WTC11 (cell line): ENCODE results near the gene FXN. TPM values are rescaled to one million over a fixed set of nuclear protein-coding genes. Genes with fewer than 3 reads are reported as not detected.
"Not testable (repeated sequence)": the region's sequence is repeated elsewhere in the genome, so short reads cannot be mapped to it uniquely, and the experiment has no call there.

Experiments used
- ATAC-seq: fragments of 200-7000 bp; cut with Tn5 transposase; 2 replicates; pipeline ENCODE4 v1.10.0; 2021; ENCODE audit warnings: mild to moderate bottlenecking, moderate library complexity
- CTCF ChIA-PET: fragments of 300-600 bp; sonication (Branson Sonifier 250); formaldehyde crosslinking; loops from one replicate; lab custom pipeline; 2021; ENCODE audit warnings: antibody characterized with exemption; lab: Charles Lee
- POLR2A ChIA-PET: fragments of 350-600 bp; sonication (Branson Sonifier 250); formaldehyde crosslinking; loops from one replicate; lab custom pipeline; 2021; ENCODE audit warnings: antibody characterized with exemption; lab: Charles Lee
- DNase-seq: peaks from one replicate; pipeline ENCODE4 v3.0.0; 2021; ENCODE audit warnings: low spot score
- H3K27ac Mint-ChIP-seq: 2 replicates; pipeline ENCODE4 v1.8.0; 2021; ENCODE audit warnings: mixed read lengths
- H3K27me3 Mint-ChIP-seq: 2 replicates; pipeline ENCODE4 v1.8.0; 2021; ENCODE audit warnings: low read depth, mild to moderate bottlenecking, moderate library complexity, mixed read lengths
- H3K36me3 Mint-ChIP-seq: 2 replicates; pipeline ENCODE4 v1.8.0; 2021; ENCODE audit warnings: mixed read lengths
- H3K4me1 Mint-ChIP-seq: 2 replicates; pipeline ENCODE4 v1.8.0; 2022; ENCODE audit warnings: mixed read lengths
- H3K4me3 Mint-ChIP-seq: 2 replicates; pipeline ENCODE4 v1.8.0; 2021; ENCODE audit warnings: mild to moderate bottlenecking, moderate library complexity, mixed read lengths
- H3K9me3 Mint-ChIP-seq: 2 replicates; pipeline ENCODE4 v1.8.0; 2021; ENCODE audit warnings: mixed read lengths
- AR ChIP-seq: fragments of 250-450 bp; sonication (Bioruptor Pico); IDR thresholded peaks from 2 replicates; pipeline ENCODE4 v1.9.0; 2021; ENCODE audit warnings: mild to moderate bottlenecking
- ATF1 ChIP-seq: sonication (generic); formaldehyde crosslinking; IDR thresholded peaks from 2 replicates; pipeline ENCODE4 v1.8.1; 2023; ENCODE audit warnings: mild to moderate bottlenecking, moderate library complexity, missing genetic modification reagents
- ATF6 ChIP-seq: sonication (generic); formaldehyde crosslinking; IDR thresholded peaks from 2 replicates; pipeline ENCODE4 v1.8.1; 2023; ENCODE audit warnings: mild to moderate bottlenecking, missing genetic modification reagents
- CBFB ChIP-seq: sonication (generic); formaldehyde crosslinking; IDR thresholded peaks from 2 replicates; pipeline ENCODE4 v1.8.1; 2022; ENCODE audit warnings: mild to moderate bottlenecking, low read depth, missing genetic modification reagents
- CREM ChIP-seq: sonication (generic); formaldehyde crosslinking; IDR thresholded peaks from 2 replicates; pipeline ENCODE4 v1.8.1; 2022; ENCODE audit warnings: mild to moderate bottlenecking, missing genetic modification reagents, moderate library complexity
- E2F5 ChIP-seq: sonication (generic); formaldehyde crosslinking; IDR thresholded peaks from 2 replicates; pipeline ENCODE4 v1.8.1; 2022; ENCODE audit warnings: mild to moderate bottlenecking, moderate library complexity, missing genetic modification reagents
- ELF4 ChIP-seq: sonication (generic); formaldehyde crosslinking; IDR thresholded peaks from 2 replicates; pipeline ENCODE4 v1.8.1; 2022; ENCODE audit warnings: low read depth, mild to moderate bottlenecking, moderate library complexity, missing genetic modification reagents
- ETV6 ChIP-seq: sonication (generic); formaldehyde crosslinking; IDR thresholded peaks from 2 replicates; pipeline ENCODE4 v1.8.1; 2022; ENCODE audit warnings: mild to moderate bottlenecking, missing genetic modification reagents
- FOXK1 ChIP-seq: sonication (generic); formaldehyde crosslinking; IDR thresholded peaks from 2 replicates; pipeline ENCODE4 v1.8.0; 2022; ENCODE audit warnings: mild to moderate bottlenecking, moderate library complexity, missing genetic modification reagents
- GABPB1 ChIP-seq: sonication (generic); formaldehyde crosslinking; IDR thresholded peaks from 2 replicates; pipeline ENCODE4 v1.8.1; 2023; ENCODE audit warnings: mild to moderate bottlenecking, missing genetic modification reagents
- MYBL2 ChIP-seq: sonication (generic); formaldehyde crosslinking; IDR thresholded peaks from 2 replicates; pipeline ENCODE4 v1.8.1; 2023; ENCODE audit warnings: mild to moderate bottlenecking, moderate library complexity, missing genetic modification reagents
- PREB ChIP-seq: sonication (generic); formaldehyde crosslinking; IDR thresholded peaks from 2 replicates; pipeline ENCODE4 v1.8.1; 2022; ENCODE audit warnings: mild to moderate bottlenecking, missing genetic modification reagents, moderate library complexity, borderline replicate concordance
- SMAD3 ChIP-seq: sonication (generic); formaldehyde crosslinking; IDR thresholded peaks from 2 replicates; pipeline ENCODE4 v1.8.0; 2022; ENCODE audit warnings: missing genetic modification reagents, mild to moderate bottlenecking, borderline replicate concordance
- TCF7 ChIP-seq: sonication (generic); formaldehyde crosslinking; IDR thresholded peaks from 2 replicates; pipeline ENCODE4 v1.8.0; 2022; ENCODE audit warnings: mild to moderate bottlenecking, low read depth, missing genetic modification reagents, moderate library complexity
- ZNF232 ChIP-seq: sonication (generic); formaldehyde crosslinking; IDR thresholded peaks from 2 replicates; pipeline ENCODE4 v1.8.0; 2022; ENCODE audit warnings: mild to moderate bottlenecking, missing genetic modification reagents
- ZNF263 ChIP-seq: sonication (generic); formaldehyde crosslinking; IDR thresholded peaks from 2 replicates; pipeline ENCODE4 v1.8.1; 2022; ENCODE audit warnings: low read depth, mild to moderate bottlenecking, moderate library complexity, missing genetic modification reagents
- ZNF416 ChIP-seq: fragments of 250-450 bp; sonication (Bioruptor Pico); IDR thresholded peaks from 2 replicates; pipeline ENCODE4 v1.9.0; 2021; ENCODE audit warnings: mild to moderate bottlenecking, inconsistent platforms
- ZNF423 ChIP-seq: fragments of 250-450 bp; sonication (Bioruptor Pico); IDR thresholded peaks from 2 replicates; pipeline ENCODE4 v2.1.2; 2022; ENCODE audit warnings: mild to moderate bottlenecking, moderate library complexity
- total RNA-seq: library from RNA; stranded (reverse); gene quantifications from 3 replicates; pipeline ENCODE4 v1.2.3, GENCODE V29; 2021
- TF ChIP-seq, protein P1 (sequence below): sonication (generic); formaldehyde crosslinking; IDR thresholded peaks from 2 replicates; pipeline ENCODE4 v1.8.0; 2023; ENCODE audit warnings: missing genetic modification reagents, mild to moderate bottlenecking, borderline replicate concordance
- TF ChIP-seq, protein P2 (sequence below): sonication (generic); formaldehyde crosslinking; IDR thresholded peaks from 2 replicates; pipeline ENCODE4 v1.8.0; 2022; ENCODE audit warnings: mild to moderate bottlenecking, missing genetic modification reagents

The FXN gene
- total RNA-seq, 1 experiment from 2014 or later: 30.6 TPM

- TF ChIP-seq MYBL2 (CRISPR knock-in tag): 0 out of 2 replicates have a peak, but pooled peaks have one; percentile 62
- TF ChIP-seq TCF7 (CRISPR knock-in tag): no peak
- TF ChIP-seq, protein P1, sequence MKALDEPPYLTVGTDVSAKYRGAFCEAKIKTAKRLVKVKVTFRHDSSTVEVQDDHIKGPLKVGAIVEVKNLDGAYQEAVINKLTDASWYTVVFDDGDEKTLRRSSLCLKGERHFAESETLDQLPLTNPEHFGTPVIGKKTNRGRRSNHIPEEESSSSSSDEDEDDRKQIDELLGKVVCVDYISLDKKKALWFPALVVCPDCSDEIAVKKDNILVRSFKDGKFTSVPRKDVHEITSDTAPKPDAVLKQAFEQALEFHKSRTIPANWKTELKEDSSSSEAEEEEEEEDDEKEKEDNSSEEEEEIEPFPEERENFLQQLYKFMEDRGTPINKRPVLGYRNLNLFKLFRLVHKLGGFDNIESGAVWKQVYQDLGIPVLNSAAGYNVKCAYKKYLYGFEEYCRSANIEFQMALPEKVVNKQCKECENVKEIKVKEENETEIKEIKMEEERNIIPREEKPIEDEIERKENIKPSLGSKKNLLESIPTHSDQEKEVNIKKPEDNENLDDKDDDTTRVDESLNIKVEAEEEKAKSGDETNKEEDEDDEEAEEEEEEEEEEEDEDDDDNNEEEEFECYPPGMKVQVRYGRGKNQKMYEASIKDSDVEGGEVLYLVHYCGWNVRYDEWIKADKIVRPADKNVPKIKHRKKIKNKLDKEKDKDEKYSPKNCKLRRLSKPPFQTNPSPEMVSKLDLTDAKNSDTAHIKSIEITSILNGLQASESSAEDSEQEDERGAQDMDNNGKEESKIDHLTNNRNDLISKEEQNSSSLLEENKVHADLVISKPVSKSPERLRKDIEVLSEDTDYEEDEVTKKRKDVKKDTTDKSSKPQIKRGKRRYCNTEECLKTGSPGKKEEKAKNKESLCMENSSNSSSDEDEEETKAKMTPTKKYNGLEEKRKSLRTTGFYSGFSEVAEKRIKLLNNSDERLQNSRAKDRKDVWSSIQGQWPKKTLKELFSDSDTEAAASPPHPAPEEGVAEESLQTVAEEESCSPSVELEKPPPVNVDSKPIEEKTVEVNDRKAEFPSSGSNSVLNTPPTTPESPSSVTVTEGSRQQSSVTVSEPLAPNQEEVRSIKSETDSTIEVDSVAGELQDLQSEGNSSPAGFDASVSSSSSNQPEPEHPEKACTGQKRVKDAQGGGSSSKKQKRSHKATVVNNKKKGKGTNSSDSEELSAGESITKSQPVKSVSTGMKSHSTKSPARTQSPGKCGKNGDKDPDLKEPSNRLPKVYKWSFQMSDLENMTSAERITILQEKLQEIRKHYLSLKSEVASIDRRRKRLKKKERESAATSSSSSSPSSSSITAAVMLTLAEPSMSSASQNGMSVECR (CRISPR knock-in tag): no peak
- TF ChIP-seq ETV6: peak; percentile 34; the same call in 1 of the 2 replicates
- TF ChIP-seq ZNF263 (CRISPR knock-in tag): no peak
- no peak for TF ChIP-seq CREM (CRISPR knock-in tag)
- TF ChIP-seq AR (CRISPR knock-in tag): 0 out of 2 replicates have a peak, but pooled peaks have one; percentile 24
Observed at GRCh38 chr9:69035438-69036308, at the start of gene FXN (continued).

DNA sequence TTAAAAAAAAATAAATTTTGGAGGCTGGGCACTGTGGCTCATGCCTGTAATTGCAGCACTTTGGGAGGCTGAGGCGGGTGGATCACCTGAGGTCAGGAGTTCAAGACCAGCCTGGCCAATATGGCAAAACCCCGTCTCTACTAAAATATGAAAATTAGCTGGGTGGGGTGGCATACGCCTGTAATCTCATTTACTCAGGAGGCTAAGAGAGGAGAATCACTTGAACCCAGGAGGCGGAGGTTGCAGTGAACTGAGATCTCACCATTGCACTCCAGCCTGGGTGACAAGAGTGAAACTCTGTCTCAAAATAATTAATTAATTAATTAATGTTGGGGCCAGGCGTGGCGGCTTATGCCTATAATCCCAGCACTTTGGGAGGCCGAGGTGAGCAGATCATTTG is 48.6 kb upstream of the FXN start:
- H3K4me3 Mint-ChIP-seq, H3K9me3 Mint-ChIP-seq, H3K36me3 Mint-ChIP-seq, DNase-seq, CTCF ChIA-PET, POLR2A ChIA-PET, H3K27ac Mint-ChIP-seq, H3K27me3 Mint-ChIP-seq, ATAC-seq: not testable (repeated sequence)
- peaks cover 17% of the 10 kb centered on the region for H3K4me1 Mint-ChIP-seq

DNA sequence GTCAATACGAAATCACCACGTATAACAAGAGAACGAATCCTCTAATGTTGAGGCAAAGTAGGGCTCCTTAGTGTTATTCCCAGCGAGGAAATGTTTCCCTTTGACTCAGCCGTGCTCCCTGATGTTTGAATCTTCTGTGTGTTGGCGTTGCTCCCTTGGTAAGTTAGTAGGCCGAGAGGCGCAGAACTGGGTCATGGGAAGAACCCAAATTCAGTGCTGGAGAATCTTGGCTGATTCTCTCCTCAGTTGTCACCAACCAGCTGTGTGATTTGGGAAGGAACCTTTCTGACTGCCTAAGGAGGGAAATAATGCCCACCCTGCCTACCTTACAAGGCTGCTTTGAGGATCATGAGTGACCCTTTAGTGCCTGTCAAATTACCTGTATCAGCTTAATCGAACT is 44.1 kb upstream of the FXN start:
- ChIA-PET CTCF (interaction anchor here (1.4 kb wide), 1 partner anchor 306 kb away, joined by 5 read pairs; no protein-coding TSS in a partner anchor), POLR2A (no interaction called here)
- no peak overlapping the region for H3K4me3 Mint-ChIP-seq
- H3K27me3 Mint-ChIP-seq: no peaks in the 10 kb centered on the region
- H3K36me3 Mint-ChIP-seq: no peaks in the 10 kb centered on the region
- 0 out of 2 replicates have a peak, but pooled peaks cover 3% of the 10 kb centered on the region for H3K9me3 Mint-ChIP-seq
- ATAC-seq (no peak), DNase-seq (no peak)
- H3K27ac Mint-ChIP-seq: peak overlapping the region; percentile 36; the same call in 1 of the 2 replicates
- H3K4me1 Mint-ChIP-seq: peaks cover 11% of the 10 kb centered on the region
- no peak for TF ChIP-seq ZNF416
- TF ChIP-seq ELF4 (CRISPR knock-in tag): no peak
- TF ChIP-seq GABPB1 (CRISPR knock-in tag): no peak
- TF ChIP-seq, protein P2, sequence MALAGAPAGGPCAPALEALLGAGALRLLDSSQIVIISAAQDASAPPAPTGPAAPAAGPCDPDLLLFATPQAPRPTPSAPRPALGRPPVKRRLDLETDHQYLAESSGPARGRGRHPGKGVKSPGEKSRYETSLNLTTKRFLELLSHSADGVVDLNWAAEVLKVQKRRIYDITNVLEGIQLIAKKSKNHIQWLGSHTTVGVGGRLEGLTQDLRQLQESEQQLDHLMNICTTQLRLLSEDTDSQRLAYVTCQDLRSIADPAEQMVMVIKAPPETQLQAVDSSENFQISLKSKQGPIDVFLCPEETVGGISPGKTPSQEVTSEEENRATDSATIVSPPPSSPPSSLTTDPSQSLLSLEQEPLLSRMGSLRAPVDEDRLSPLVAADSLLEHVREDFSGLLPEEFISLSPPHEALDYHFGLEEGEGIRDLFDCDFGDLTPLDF: no peak
- no peak for TF ChIP-seq SMAD3 (CRISPR knock-in tag)
- no peak for TF ChIP-seq ATF1 (CRISPR knock-in tag)
- TF ChIP-seq ZNF232 (CRISPR knock-in tag): no peak
- no peak for TF ChIP-seq FOXK1 (CRISPR knock-in tag)
- TF ChIP-seq ZNF423 (CRISPR knock-in tag): no peak
- TF ChIP-seq ATF6: no peak
- no peak for TF ChIP-seq PREB (CRISPR knock-in tag)
- TF ChIP-seq CBFB (CRISPR knock-in tag): no peak
- no peak for TF ChIP-seq E2F5 (CRISPR knock-in tag)
